ENCODE measurements around the gene C2CD2. TPM values are rescaled to one million over a fixed set of nuclear protein-coding genes. Genes with fewer than 3 reads are reported as not detected.

C2CD2 gene
- total RNA-seq, 6 experiments from 2014 or later: 14.4 to 19.9 (median 17.2) TPM

GRCh38 chr21:41837756-41838297 is 116.0 kb downstream of the C2CD2 start:
- H3K4me3 Mint-ChIP-seq: no peak overlapping the region
- no peak overlapping the region for H3K27ac Mint-ChIP-seq
- H3K27me3 Mint-ChIP-seq (ENCODE audit: insufficient read depth): no peaks in the 10 kb centered on the region; the same call in 1 of the 2 replicates
- peaks cover 16% of the 10 kb centered on the region for H3K36me3 Mint-ChIP-seq (ENCODE audit: low read depth)
- H3K4me1 Mint-ChIP-seq (ENCODE audit: low read depth): no peaks in the 10 kb centered on the region
- H3K9me3 Mint-ChIP-seq: peaks cover 8% of the 10 kb centered on the region
- no peak for TF ChIP-seq CTCF (IDR thresholded peaks at IDR 0.05)
- no peak for DNase-seq

- no peak for TF ChIP-seq CTCF (IDR thresholded peaks at IDR 0.05)
- Mint-ChIP-seq H3K27me3 (ENCODE audit: insufficient read depth) (no peaks in the 10 kb centered on the region; the same call in 1 of the 2 replicates), H3K4me1 (ENCODE audit: low read depth) (no peaks in the 10 kb centered on the region), H3K9me3 (peaks cover 8% of the 10 kb centered on the region), H3K4me3 (no peak overlapping the region), H3K36me3 (ENCODE audit: low read depth) (peaks cover 16% of the 10 kb centered on the region), H3K27ac (no peak overlapping the region)
- DNase-seq: no peak
Measured at GRCh38 chr21:41836166-41837015, 117.4 kb downstream of the C2CD2 start.

DNA sequence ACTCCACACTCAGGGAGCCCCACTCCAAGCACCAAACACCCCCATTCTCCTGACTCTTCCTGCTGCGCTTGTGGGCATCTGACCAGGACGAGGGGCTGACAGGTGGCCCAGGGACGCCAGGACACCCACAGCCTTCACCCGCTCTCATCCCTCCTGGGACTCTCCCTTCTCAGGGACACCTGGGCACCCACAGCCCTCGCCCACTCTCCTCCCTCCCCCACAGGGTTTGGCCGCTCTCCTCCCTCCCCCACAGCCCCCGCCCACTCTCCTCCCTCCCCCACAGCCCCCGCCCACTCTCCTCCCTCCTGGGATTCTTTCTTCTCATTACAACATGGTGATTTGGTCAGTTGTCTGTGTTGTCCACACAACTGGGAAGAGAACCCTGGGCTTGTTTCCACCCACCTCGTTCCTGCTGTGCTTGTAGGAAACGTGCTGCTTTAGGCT is 118.1 kb downstream of the C2CD2 start:
- Mint-ChIP-seq H3K27ac (no peak overlapping the region), H3K4me1 (ENCODE audit: low read depth) (no peaks in the 10 kb centered on the region), H3K4me3 (no peak overlapping the region), H3K9me3 (peaks cover 2% of the 10 kb centered on the region), H3K36me3 (ENCODE audit: low read depth) (peaks cover 9% of the 10 kb centered on the region), H3K27me3 (ENCODE audit: insufficient read depth) (no peaks in the 10 kb centered on the region; the same call in 1 of the 2 replicates)
- DNase-seq: no peak
- TF ChIP-seq CTCF (IDR thresholded peaks at IDR 0.05): no peak

Other genes starting within 250 kb of the C2CD2 start
- under 1 TPM in 4 of 6 experiments, not detected in 2; 0.05 to 0.12 (median 0.07) TPM for gene RIPK4, start 187.0 kb downstream of the C2CD2 start, total RNA-seq (2021; fragmentation: NEBNext Ultra II Directional; extraction: Animal tissue kit (Norgen Biotek cat#: 25700))
- 1 to 10 TPM; 3.4 to 4.9 (median 4.0) TPM for gene PRDM15, start 74.7 kb downstream of the C2CD2 start, total RNA-seq (2021; fragmentation: NEBNext Ultra II Directional; extraction: Animal tissue kit (Norgen Biotek cat#: 25700))
- gene ZBTB21, start 56.3 kb upstream of the C2CD2 start, total RNA-seq (2021; fragmentation: NEBNext Ultra II Directional; extraction: Animal tissue kit (Norgen Biotek cat#: 25700)): 10 to 100 TPM; 16.6 to 19.5 (median 18.9) TPM
- gene UMODL1, start 117.3 kb upstream of the C2CD2 start, total RNA-seq (2021; fragmentation: NEBNext Ultra II Directional; extraction: Animal tissue kit (Norgen Biotek cat#: 25700)): not detected

Measured in HFFc6 (cell line).